Muscle of leg (tissue), 11 donors: ENCODE data around the gene ZNF497. TPM values are rescaled to one million over a fixed set of nuclear protein-coding genes. Genes with fewer than 3 reads are reported as not detected.
"Not testable (repeated sequence)": the region's sequence is repeated elsewhere in the genome, so short reads cannot be mapped to it uniquely, and the experiment has no call there.

Experiments used
- DNase-seq: peaks from one replicate; pipeline ENCODE4 v3.0.0; 2013
- H3K27ac ChIP-seq: one replicate; pipeline ENCODE4 v1.5.1; 2013; ENCODE audit warnings: mild to moderate bottlenecking, low read length, control low read depth
- H3K27me3 ChIP-seq: one replicate; pipeline ENCODE4 v1.6.1; 2013; ENCODE audit warnings: low read length; ENCODE audit not compliant: control insufficient read depth, insufficient read depth
- H3K36me3 ChIP-seq: one replicate; pipeline ENCODE4 v1.6.1; 2013; ENCODE audit warnings: low read length; ENCODE audit not compliant: control insufficient read depth, insufficient read depth
- H3K4me1 ChIP-seq: one replicate; pipeline ENCODE4 v1.6.1; 2013; ENCODE audit warnings: low read length; ENCODE audit not compliant: control insufficient read depth, insufficient read depth
- H3K4me3 ChIP-seq: one replicate; pipeline ENCODE4 v1.5.1; 2013; ENCODE audit warnings: low read length, control low read depth
- H3K9me3 ChIP-seq: replicated peaks from 2 replicates; pipeline ENCODE4 v1.6.1; 2013; ENCODE audit warnings: low read depth, low read length; ENCODE audit not compliant: control insufficient read depth
- WGBS: methylation state at CpG from one replicate; pipeline ENCODE4 v1.1.5; 2013; ENCODE audit warnings: missing lambda C conversion rate; ENCODE audit not compliant: insufficient coverage; 5-methylcytosine and 5-hydroxymethylcytosine counted together
- polyA plus RNA-seq, 8 donors: library from polyadenylated mRNA; unstranded; fragments of 120-200 nt; gene quantifications; one replicate each; pipeline versions ENCODE4 v1.2.1 to v1.2.3, GENCODE V29; 2013; ENCODE audit warnings: inconsistent platforms in 1 of 8, low replicate concordance in 1 of 8; ENCODE audit not compliant: insufficient read length in 8 of 8, insufficient read depth in 1 of 8
- total RNA-seq: library from RNA; stranded (reverse); fragments of 120-200 nt; gene quantifications from one replicate; pipeline ENCODE4 v1.2.4, GENCODE V29; 2013

ZNF497 gene
- total and polyA plus RNA-seq, 9 donors: 1.8 to 3.2 (median 2.7) TPM

DNA sequence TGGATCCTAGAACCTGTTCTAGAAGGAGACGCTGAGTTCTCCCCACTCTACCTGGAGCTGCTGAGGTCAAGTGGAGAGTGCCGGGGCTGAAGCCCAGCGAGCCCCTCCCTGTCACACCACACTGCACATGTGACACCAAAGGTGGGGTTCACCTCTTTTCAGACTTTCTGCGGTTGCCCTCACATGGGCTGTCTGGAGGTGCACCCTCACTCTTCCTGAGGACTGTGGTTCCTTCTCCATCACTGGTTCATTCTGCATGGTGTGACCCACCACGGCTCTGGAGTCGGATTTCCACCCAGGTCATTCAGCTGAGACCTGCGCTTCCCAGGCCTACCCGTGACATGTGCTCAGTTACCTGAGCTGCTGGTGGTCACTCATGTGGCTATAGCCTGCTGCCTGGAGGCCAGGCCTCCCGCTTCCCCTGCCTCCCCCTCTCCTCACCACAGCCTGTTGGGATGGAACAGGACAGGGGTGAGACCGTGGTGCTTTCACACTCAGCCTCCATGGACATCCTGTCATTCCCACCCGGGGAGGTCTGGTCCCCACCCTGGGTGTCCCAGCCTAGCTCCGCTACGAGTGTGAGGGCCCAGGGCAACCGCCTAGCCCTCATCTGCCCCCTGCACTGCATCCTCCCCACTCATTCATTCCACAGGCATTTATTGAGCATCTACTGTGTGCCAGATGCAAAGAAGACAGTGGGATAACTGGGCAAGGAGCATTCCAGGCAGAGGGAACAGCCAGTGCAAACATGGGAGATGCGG lies 8.7 kb downstream of the ZNF497 start:
- Histone ChIP-seq H3K4me3 (no peak overlapping the region), H3K27me3 (peaks cover 44% of the 10 kb centered on the region), H3K4me1 (peaks cover 18% of the 10 kb centered on the region), H3K9me3 (no peaks in the 10 kb centered on the region), H3K36me3 (peaks cover 3% of the 10 kb centered on the region), H3K27ac (no peak overlapping the region)
- DNase-seq: no peak
- 68% methylated on average over 8 of the region's 15 CpGs for WGBS

DNA sequence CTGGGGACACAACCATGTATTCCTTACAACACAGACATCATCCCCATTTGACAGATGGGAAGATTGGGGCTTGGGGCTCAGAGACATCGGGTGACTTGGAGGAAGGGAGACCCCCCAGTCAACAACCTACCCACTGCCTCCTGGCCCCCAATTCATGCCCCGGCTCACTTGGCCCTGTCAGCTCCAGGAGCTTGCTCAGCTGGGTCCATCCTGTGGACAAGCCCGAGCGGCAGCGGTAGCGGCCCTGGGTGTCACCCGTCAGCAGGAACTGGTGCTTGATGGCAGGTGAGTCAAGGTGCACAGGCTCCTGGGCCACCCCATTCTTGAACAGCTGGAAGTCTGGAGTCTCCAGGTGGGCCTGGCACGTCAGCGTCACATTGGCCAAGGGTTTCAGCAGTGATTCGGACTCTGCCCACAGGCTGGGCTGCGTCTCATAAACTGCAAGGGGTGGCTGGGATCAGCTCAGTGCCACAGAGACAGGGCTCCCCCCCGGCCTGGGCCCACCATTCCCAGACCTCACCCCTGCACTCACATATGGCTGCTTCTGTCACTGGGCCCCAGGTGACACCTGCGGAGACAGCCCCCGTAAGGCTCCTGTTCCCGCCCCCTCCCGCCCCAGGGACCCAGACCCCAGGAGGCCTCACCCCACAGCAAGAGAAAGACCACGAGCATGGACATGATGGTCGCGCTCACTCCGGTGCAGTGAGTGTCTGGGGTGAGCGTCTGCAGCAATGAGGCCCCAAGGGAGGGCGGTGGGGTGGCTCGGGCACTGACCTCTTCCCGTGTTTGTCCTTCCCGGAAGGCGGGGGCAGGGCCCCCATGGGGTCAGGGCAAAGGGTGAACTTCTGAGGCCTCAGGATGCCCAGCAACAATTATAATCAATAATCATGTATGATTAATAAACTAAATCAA lies 9.5 kb downstream of the ZNF497 start, which contains the start of gene A1BG:
A1BG (minus strand) TSS at position 733 of the 912 bp plus-strand sequence; CDS start at position 678, 55 bp downstream.
- no peak for DNase-seq
- Histone ChIP-seq H3K36me3 (peaks cover 3% of the 10 kb centered on the region), H3K4me3 (no peak within 1 kb of the TSS), H3K9me3 (no peaks in the 10 kb centered on the region), H3K27me3 (peaks cover 47% of the 10 kb centered on the region), H3K4me1 (peaks cover 18% of the 10 kb centered on the region), H3K27ac (no peak within 1 kb of the TSS)
- WGBS: 80% methylated on average over 20 of the region's 26 CpGs

DNA sequence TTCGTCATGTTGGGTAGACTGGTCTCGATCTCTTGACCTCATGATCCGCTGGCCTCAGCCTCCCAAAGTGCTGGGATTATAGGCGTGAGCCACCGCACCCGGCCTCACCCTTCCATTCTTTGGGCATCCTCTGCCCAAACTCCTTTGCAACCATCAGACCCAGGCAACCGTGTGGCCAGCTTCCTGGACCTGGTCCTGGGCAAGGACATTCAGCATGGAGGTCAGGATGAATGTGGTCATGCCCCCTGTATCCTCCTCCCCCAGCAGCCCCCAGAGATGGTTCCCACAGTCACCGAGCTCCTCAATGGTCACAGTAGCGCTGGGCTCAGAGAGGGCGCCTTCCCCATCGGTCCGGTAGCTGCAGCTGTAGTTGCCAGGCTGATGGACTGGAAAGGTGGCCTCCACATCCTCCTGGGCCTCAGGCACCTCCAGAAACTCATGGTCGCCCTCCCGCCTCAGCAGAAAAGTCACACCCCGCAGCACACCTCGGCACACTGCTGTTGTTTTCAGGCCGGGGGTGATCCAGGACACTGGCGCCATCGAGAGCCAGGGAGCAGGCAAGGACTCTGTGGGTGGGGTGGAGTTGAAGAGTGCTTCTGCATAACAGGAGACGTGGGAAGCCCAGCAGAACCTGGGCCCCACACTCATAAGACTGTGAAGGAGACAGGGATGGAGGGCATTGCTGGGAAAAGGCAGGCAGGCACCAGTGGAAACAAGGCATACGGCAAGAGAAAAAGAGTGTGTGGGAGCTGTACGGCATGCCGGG lies 10.4 kb downstream of the ZNF497 start:
- 80% methylated on average over 19 of the region's 23 CpGs for WGBS
- peaks cover 20% of the 10 kb centered on the region for H3K4me1 ChIP-seq
- no peak overlapping the region for H3K27ac ChIP-seq
- H3K27me3 ChIP-seq: peaks cover 54% of the 10 kb centered on the region
- H3K9me3 ChIP-seq: no peaks in the 10 kb centered on the region
- H3K4me3 ChIP-seq: no peak overlapping the region
- peaks cover 3% of the 10 kb centered on the region for H3K36me3 ChIP-seq
- DNase-seq: no peak

DNA sequence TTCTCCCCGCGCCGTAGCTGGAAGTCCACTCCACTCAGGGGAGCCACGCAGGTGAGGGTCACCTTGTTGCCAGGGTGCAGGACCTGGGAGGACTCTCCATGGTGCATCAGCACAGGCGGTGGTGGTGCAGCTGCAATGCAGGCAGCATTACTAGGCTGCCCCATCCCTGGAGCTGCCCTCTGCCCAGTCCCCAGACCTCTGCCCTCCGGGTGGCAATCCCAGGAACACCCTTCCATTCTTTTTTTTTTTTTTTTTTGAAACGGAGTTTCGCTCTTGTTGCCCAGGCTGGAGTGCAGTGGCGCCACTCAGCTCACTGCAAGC lies 11.0 kb downstream of the ZNF497 start:
- Histone ChIP-seq H3K9me3 (no peaks in the 10 kb centered on the region), H3K4me1 (peaks cover 26% of the 10 kb centered on the region), H3K27me3 (peaks cover 54% of the 10 kb centered on the region), H3K4me3 (no peak overlapping the region), H3K27ac (no peak overlapping the region), H3K36me3 (peaks cover 3% of the 10 kb centered on the region)
- WGBS: 87% methylated on average over 6 of the region's 9 CpGs
- DNase-seq: no peak

DNA sequence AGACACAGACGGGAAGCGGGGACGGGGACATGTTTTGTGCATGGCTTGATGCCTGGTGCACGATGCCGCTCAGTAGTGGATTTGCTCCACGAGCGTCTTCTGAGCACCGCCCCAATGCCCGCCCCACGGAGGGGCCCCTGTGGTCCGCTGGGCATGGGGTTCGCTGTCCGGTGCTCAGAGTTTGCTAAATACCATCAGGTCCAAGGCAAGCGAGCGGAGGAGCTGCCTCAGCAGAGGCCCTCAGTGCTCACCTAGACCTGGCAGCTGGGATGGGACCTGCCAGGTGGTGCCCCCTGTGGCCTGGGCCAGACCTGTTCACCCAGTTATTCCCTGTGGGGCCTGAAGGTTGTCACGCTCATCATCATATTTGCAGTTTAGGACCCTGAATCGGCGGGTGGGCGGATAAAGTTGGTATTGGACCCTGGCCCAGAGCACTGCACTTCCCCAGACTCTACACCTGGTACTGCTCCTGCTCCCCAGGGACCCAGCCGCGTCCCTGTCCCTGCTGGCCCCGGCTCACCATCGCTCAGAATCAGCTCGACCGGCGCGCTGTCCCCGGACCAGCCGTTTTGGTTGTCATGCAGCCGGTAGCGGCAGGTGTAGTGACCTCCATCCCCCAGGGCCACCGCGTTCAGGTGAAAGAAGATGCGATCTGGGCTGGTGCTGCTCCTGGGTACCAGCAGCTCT lies 11.5 kb downstream of the ZNF497 start:
- Histone ChIP-seq H3K4me3 (no peak overlapping the region), H3K27me3 (peaks cover 54% of the 10 kb centered on the region), H3K4me1 (peaks cover 22% of the 10 kb centered on the region), H3K36me3 (peaks cover 3% of the 10 kb centered on the region), H3K27ac (no peak overlapping the region), H3K9me3 (no peaks in the 10 kb centered on the region)
- 61% methylated on average over 34 of the region's 34 CpGs for WGBS
- DNase-seq: no peak

DNA sequence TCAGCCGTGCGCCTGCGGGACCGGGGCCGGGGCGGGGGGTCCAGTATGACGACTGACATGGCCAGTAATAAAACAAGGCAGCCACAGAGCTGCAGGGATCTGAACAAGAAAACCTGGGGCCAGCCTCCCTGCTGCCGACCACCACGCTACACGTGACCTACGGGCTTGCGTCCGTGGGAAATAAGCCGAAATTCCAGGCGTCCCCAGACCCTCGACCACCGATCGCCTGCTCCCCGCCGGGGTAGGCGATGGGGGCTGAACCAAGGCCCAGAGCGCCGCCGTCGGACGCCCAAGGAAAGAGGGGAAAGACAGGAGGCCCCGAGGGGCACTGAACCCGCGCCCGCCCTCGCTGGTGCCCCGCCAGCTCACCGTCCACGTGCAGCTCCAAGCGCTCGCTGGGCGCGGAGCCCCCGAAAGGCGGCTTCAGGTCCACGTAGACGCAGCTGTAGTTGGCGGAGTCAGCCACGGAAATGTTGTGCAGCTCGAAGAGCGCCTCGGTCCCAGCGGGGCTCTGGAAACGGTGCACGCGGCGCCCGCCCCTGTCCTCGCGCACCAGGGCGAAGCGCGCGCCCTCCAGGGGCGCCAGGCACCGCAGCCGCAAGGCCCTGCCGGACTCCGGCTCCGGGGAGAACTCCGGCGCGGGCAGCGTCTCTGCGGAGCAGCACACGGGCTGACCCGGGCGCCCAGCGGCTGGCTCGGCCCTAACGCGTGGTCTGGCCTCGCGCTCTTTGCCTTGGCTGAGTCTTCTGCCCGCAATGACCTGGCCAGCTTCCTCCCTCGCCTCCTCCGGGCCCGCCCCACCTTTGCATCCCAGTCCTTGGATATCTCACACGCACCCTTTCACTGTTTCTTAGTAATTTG lies 12.3 kb downstream of the ZNF497 start:
- DNase-seq: peak; percentile 36
- Histone ChIP-seq H3K36me3 (peaks cover 3% of the 10 kb centered on the region), H3K4me1 (peaks cover 18% of the 10 kb centered on the region), H3K4me3 (peak overlapping the region; percentile 5), H3K27ac (no peak overlapping the region), H3K27me3 (peaks cover 53% of the 10 kb centered on the region), H3K9me3 (no peaks in the 10 kb centered on the region)
- 5% methylated on average over 83 of the region's 84 CpGs for WGBS

DNA sequence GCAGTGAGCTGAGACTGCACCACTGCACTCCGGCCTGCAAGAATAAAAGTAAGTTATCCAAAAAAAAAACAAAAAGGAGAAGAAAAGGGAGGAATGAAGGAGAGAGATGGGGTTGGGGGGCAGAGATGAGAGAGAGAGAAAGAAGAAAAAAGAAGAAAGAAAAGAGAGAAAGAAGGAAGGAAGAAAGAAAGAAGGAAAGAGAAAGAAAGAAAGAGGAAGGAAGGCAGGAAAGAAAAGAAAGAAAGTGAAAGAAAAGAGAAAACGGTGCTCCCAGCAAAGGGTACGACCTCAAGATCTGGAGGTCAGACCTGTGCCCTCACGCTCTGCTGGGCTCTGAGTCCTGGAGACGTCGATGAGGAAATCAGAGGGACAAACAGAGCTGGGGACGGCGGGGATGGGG lies 13.0 kb downstream of the ZNF497 start:
- no peak overlapping the region for H3K27ac ChIP-seq
- peaks cover 53% of the 10 kb centered on the region for H3K27me3 ChIP-seq
- peaks cover 18% of the 10 kb centered on the region for H3K4me1 ChIP-seq
- 27% methylated on average over 7 of the region's 8 CpGs for WGBS
- H3K36me3 ChIP-seq: peaks cover 3% of the 10 kb centered on the region
- H3K9me3 ChIP-seq: no peaks in the 10 kb centered on the region
- no peak overlapping the region for H3K4me3 ChIP-seq
- DNase-seq: no peak

DNA sequence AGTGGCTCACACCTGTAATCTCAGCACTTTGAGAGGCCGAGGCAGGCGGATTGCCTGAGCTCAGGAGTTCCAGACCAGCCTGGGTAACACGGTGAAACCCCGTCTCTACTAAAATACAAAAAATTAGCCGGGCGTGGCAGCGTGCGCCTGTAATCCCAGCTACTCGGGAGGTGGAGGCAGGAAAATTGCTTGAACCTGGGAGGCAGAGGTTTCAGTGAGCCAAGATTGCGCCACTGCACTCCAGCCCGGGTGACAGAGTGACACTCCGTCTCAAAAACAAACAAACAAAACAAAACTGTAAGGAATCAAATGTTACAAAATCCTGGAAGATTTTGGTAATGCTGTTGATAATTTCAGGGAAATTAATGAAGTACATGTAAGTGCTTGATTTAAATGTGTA lies 14.5 kb downstream of the ZNF497 start:
- Histone ChIP-seq H3K4me3 (peak overlapping the region; percentile 61), H3K4me1 (peaks cover 18% of the 10 kb centered on the region), H3K27me3 (peaks cover 53% of the 10 kb centered on the region)
- 19% methylated on average over 8 of the region's 12 CpGs for WGBS
- H3K27ac ChIP-seq, H3K9me3 ChIP-seq, DNase-seq, H3K36me3 ChIP-seq: not testable (repeated sequence)
